Measurements from ENCODE around the gene ATF7IP2. TPM values are rescaled to one million over a fixed set of nuclear protein-coding genes. Genes with fewer than 3 reads are reported as not detected.

The ATF7IP2 gene
- total and polyA plus RNA-seq, 2 donors (not counting 3 experiments of a cell fraction or from before 2014, with no cell fraction given), result 9.7 to 14.6 TPM

DNA sequence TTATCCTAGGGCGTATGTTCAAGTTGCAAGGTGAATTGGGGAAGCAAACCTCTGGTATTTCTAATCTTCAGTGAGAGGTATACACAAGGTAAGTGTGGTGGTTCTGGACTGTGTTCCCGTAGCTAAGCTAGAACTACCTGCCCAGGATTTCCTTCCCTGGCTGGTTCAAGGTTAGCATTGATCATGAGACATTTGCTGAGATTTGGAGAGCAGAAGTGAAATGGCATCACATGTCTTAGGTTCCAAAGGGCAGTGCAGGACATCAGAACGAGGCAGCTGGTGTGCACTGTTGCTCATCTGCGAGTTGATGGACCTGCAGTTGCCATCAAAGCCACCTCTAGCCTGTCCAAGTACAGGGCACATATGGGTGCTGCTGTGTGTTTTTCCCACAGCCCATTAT, 99.3 kb downstream of the ATF7IP2 start:
- TF ChIP-seq, protein P1, sequence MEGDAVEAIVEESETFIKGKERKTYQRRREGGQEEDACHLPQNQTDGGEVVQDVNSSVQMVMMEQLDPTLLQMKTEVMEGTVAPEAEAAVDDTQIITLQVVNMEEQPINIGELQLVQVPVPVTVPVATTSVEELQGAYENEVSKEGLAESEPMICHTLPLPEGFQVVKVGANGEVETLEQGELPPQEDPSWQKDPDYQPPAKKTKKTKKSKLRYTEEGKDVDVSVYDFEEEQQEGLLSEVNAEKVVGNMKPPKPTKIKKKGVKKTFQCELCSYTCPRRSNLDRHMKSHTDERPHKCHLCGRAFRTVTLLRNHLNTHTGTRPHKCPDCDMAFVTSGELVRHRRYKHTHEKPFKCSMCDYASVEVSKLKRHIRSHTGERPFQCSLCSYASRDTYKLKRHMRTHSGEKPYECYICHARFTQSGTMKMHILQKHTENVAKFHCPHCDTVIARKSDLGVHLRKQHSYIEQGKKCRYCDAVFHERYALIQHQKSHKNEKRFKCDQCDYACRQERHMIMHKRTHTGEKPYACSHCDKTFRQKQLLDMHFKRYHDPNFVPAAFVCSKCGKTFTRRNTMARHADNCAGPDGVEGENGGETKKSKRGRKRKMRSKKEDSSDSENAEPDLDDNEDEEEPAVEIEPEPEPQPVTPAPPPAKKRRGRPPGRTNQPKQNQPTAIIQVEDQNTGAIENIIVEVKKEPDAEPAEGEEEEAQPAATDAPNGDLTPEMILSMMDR (IDR thresholded peaks at IDR 0.05; ENCODE audit: extremely low read depth in 1 of 2, insufficient read depth in 1 of 2, low read depth in 1 of 2, low read length in 2 of 2), result no peak
- TF ChIP-seq FOS (IDR thresholded peaks at IDR 0.05; ENCODE audit: borderline replicate concordance, insufficient read depth, low read length) (no peak), POLR2A (IDR thresholded peaks at IDR 0.05; ENCODE audit: low read depth, low read length) (no peak), MYC (IDR thresholded peaks at IDR 0.05; ENCODE audit: low read depth, low read length) (no peak), POLR2AphosphoS5 (IDR thresholded peaks at IDR 0.05; ENCODE audit: insufficient read depth, low read depth, low read length) (no peak), EZH2 (IDR thresholded peaks at IDR 0.05; ENCODE audit: borderline replicate concordance, low read depth, low read length, severe bottlenecking) (no peak), JUN (IDR thresholded peaks at IDR 0.05; ENCODE audit: borderline replicate concordance, insufficient read depth, insufficient read length, low read depth) (no peak), GATA2 (IDR thresholded peaks at IDR 0.05; ENCODE audit: insufficient read depth, insufficient read length, low read depth, low read length) (no peak)
- TF ChIP-seq, protein P2, sequence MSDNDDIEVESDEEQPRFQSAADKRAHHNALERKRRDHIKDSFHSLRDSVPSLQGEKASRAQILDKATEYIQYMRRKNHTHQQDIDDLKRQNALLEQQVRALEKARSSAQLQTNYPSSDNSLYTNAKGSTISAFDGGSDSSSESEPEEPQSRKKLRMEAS (IDR thresholded peaks at IDR 0.05; ENCODE audit: insufficient read depth, insufficient read length), result no peak
- CTCF ChIA-PET, result interaction anchor here (1.1 kb wide), 1 partner anchor 24 kb away, joined by 4 read pairs; no protein-coding TSS in a partner anchor
- DNase-seq (ENCODE audit: low read depth, low spot score) (no peak), FAIRE-seq (no peak)
- Histone ChIP-seq H3K9me3 (replicated peaks; ENCODE audit: control insufficient read depth, insufficient read depth, low read length) (no peaks in the 10 kb centered on the region), H3K79me2 (ENCODE audit: control insufficient read depth, insufficient read depth, low read length) (no peaks in the 10 kb centered on the region), H3K9me1 (replicated peaks; ENCODE audit: control insufficient read depth, extremely low read depth, insufficient read depth, low read length) (no peaks in the 10 kb centered on the region), H3K9ac (replicated peaks; ENCODE audit: extremely low read depth, insufficient read depth, low read length) (no peak overlapping the region), H4K20me1 (replicated peaks; ENCODE audit: control insufficient read depth, extremely low read depth, insufficient read depth, low read length) (no peaks in the 10 kb centered on the region), H3K27me3 (ENCODE audit: control insufficient read depth in 2 of 2, insufficient read depth in 2 of 2, low read length in 2 of 2) (no peaks in the 10 kb centered on the region), H3K4me3 (replicated peaks in 1 of 3; ENCODE audit: insufficient read depth in 1 of 3, low read depth in 1 of 3, low read length in 3 of 3) (no peak overlapping the region), H3K27ac (ENCODE audit: insufficient read depth, low read depth, low read length) (no peak overlapping the region), H3K4me2 (ENCODE audit: insufficient read depth, low read length) (no peak overlapping the region), H3K36me3 (ENCODE audit: control insufficient read depth in 2 of 2, extremely low read depth in 1 of 2, insufficient read depth in 2 of 2, low read length in 2 of 2) (no peaks in the 10 kb centered on the region), H3K4me1 (ENCODE audit: control insufficient read depth, extremely low read depth, insufficient read depth, low read length) (no peaks in the 10 kb centered on the region), H2AFZ (ENCODE audit: low read depth, low read length) (no peak overlapping the region)
- POLR2A ChIA-PET, result no interaction called here
- dilution Hi-C loops (cut with MboI; ENCODE audit: extremely low pct_ligation_motif_present, low sequenced_read_pairs) (no loop called here), intact Hi-C loops (cut with micrococcal nuclease) (no loop called here)
- BruUV-seq (replicated peaks), result no TSS peak
